ENCODE data around the gene SLCO3A1. TPM values are rescaled to one million over a fixed set of nuclear protein-coding genes. Genes with fewer than 3 reads are reported as not detected.
"Not testable (repeated sequence)": the region's sequence is repeated elsewhere in the genome, so short reads cannot be mapped to it uniquely, and the experiment has no call there.

The SLCO3A1 gene
- total RNA-seq, 1 donor from 2014 or later: 2.7 TPM

GRCh38 chr15:92049290-92049989, 195.9 kb downstream of the SLCO3A1 start:
- DNase-seq (ENCODE audit: low read depth): no peak
- TF ChIP-seq, protein P1, sequence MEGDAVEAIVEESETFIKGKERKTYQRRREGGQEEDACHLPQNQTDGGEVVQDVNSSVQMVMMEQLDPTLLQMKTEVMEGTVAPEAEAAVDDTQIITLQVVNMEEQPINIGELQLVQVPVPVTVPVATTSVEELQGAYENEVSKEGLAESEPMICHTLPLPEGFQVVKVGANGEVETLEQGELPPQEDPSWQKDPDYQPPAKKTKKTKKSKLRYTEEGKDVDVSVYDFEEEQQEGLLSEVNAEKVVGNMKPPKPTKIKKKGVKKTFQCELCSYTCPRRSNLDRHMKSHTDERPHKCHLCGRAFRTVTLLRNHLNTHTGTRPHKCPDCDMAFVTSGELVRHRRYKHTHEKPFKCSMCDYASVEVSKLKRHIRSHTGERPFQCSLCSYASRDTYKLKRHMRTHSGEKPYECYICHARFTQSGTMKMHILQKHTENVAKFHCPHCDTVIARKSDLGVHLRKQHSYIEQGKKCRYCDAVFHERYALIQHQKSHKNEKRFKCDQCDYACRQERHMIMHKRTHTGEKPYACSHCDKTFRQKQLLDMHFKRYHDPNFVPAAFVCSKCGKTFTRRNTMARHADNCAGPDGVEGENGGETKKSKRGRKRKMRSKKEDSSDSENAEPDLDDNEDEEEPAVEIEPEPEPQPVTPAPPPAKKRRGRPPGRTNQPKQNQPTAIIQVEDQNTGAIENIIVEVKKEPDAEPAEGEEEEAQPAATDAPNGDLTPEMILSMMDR (conservative IDR thresholded peaks at IDR 0.05; ENCODE audit: low read depth, low read length): no peak
- no peak overlapping the region for H3K4me3 ChIP-seq (ENCODE audit: low read depth, low read length)

DNA sequence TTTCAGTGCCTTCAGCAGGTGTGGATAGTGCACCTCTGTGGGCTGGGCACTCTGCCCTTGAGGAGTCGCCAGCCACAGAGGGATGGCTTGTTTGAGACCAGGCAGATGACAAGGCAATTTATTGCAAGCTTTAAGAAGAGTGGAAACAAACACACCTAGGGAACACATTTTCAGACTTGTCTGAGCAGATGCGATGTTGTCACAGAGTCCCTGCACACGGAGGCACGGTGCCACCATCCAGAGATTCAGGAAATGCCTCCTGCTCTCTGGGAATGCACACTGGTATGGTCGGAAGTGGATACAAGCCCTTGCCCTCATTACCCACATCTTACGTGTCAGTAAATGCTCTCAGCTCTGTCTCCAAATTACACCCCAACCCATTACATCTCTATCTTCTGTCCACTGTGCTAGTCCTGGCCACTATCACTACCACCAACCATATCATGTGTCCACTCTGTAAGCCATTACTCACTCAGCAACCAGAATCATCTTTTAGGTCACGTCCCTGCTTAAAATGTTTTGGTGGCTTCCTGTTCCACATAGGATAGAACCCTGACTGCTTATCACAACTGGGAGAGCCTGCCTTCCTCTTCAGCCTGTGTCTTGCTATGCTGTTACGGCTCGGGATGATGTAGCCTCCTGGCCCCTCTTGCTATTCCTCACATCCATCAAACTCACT, 196.9 kb downstream of the SLCO3A1 start:
- DNase-seq (ENCODE audit: low read depth): no peak
- TF ChIP-seq, protein P1 (conservative IDR thresholded peaks at IDR 0.05; ENCODE audit: low read depth, low read length): no peak
- no peak overlapping the region for H3K4me3 ChIP-seq (ENCODE audit: low read depth, low read length)

GRCh38 chr15:92051716-92052115, 198.2 kb downstream of the SLCO3A1 start:
- DNase-seq (ENCODE audit: low read depth): no peak
- TF ChIP-seq, protein P1 (conservative IDR thresholded peaks at IDR 0.05; ENCODE audit: low read depth, low read length): no peak
- H3K4me3 ChIP-seq (ENCODE audit: low read depth, low read length): no peak overlapping the region

- TF ChIP-seq, protein P1 (conservative IDR thresholded peaks at IDR 0.05; ENCODE audit: low read depth, low read length): peak; percentile 57
- no peak overlapping the region for H3K4me3 ChIP-seq (ENCODE audit: low read depth, low read length)
- DNase-seq (ENCODE audit: low read depth): no peak
Measured at GRCh38 chr15:92053753-92054316, 200.3 kb downstream of the SLCO3A1 start.

GRCh38 chr15:92056875-92057274, 203.4 kb downstream of the SLCO3A1 start:
- DNase-seq (ENCODE audit: low read depth): no peak
- no peak overlapping the region for H3K4me3 ChIP-seq (ENCODE audit: low read depth, low read length)
- TF ChIP-seq, protein P1 (conservative IDR thresholded peaks at IDR 0.05; ENCODE audit: low read depth, low read length): no peak

DNA sequence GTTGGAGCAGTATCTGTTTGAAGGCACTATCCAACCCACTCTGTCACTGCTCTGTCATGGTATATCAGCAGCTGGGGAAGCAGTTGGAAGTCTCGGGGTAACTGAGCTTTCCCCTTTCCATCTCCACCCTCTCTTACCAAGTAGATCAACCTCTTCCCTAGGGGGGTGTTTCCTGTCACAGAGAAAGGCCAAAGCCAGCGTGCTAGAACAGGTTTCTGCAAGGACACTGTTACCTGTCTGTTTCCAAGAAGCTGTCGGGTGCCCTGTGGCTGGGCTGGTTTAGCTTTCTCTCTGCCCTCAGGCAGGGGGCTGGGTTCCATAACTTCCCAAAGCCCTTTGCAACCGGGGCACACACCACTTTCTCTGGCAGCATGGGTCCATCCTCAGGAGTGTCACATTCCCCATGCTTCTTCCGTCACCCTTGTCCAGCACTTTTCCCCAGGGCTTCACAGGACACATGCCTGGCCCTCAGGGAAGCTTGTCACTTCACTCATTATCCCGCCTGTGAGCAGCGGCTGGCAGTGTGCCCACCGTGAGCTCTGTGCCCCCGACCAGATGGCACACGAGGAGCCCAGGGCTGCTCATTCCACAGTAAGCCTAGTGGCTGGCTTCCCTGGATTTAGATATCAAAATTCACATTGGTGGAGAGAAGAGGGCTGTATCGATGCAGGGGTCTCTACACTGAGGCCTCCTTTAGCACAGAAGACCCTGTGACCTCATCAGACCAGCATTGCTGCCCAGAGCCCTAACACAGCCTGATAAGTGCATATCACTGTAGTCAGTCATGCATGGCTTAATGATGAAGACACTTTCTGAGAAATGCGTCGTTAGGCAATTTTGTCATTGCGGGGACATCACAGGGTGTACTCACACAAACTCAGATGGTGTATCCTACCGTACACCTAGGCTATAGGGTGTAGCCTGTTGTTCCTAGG, 205.8 kb downstream of the SLCO3A1 start:
- H3K4me3 ChIP-seq (ENCODE audit: low read depth, low read length): no peak overlapping the region
- TF ChIP-seq, protein P1 (conservative IDR thresholded peaks at IDR 0.05; ENCODE audit: low read depth, low read length): no peak
- DNase-seq (ENCODE audit: low read depth): no peak

- H3K4me3 ChIP-seq (ENCODE audit: low read depth, low read length); DNase-seq (ENCODE audit: low read depth): not testable (repeated sequence)
Measured at GRCh38 chr15:92059971-92060311, 206.4 kb downstream of the SLCO3A1 start.
